CD4-positive, CD25-positive, alpha-beta regulatory T cell (primary cell): ENCODE results near the gene DENND1A. TPM values are rescaled to one million over a fixed set of nuclear protein-coding genes. Genes with fewer than 3 reads are reported as not detected.

Experiments used
- ATAC-seq, 2 donors: fragments of 150-1000 bp; cut with Tn5 transposase; one replicate each; pipeline ENCODE4 v1.10.0; 2021; ENCODE audit warnings: low read depth in 2 of 2, moderate number of reproducible peaks in 2 of 2, moderate library complexity in 1 of 2
- DNase-seq, 3 donors: peaks; one replicate each; pipeline versions ENCODE4 v3.0.0 to v3.0.0-alpha.2; 2012 to 2022; ENCODE audit warnings: mixed read lengths in 1 of 3
- H3K27ac ChIP-seq: one replicate; pipeline ENCODE4 v1.7.0; 2013; ENCODE audit warnings: mild to moderate bottlenecking, low read length; ENCODE audit not compliant: insufficient read depth, poor library complexity, severe bottlenecking
- H3K27me3 ChIP-seq: one replicate; pipeline ENCODE4 v1.7.0; 2013; ENCODE audit warnings: low read length; ENCODE audit not compliant: control insufficient read depth, insufficient read depth
- H3K36me3 ChIP-seq: one replicate; pipeline ENCODE4 v1.7.0; 2013; ENCODE audit warnings: mild to moderate bottlenecking, low read length, moderate library complexity; ENCODE audit not compliant: control insufficient read depth, insufficient read depth
- H3K4me1 ChIP-seq: 2 replicates; pipeline ENCODE4 v1.7.0; 2013; ENCODE audit warnings: mild to moderate bottlenecking, low read length; ENCODE audit not compliant: insufficient read depth, control insufficient read depth, poor library complexity, severe bottlenecking
- H3K4me3 ChIP-seq: one replicate; pipeline ENCODE4 v1.7.0; 2013; ENCODE audit warnings: low read depth, mild to moderate bottlenecking, low read length, moderate library complexity
- H3K9me3 ChIP-seq, 2 experiments: 1 replicate in 1 of 2; 2 replicates in 1 of 2; pipeline ENCODE4 v1.7.0; 2013; ENCODE audit warnings: low read length in 2 of 2, mild to moderate bottlenecking in 1 of 2, moderate library complexity in 1 of 2; ENCODE audit not compliant: control insufficient read depth in 2 of 2
- H3K27ac Mint-ChIP-seq, 3 donors: one replicate each; pipeline ENCODE4 v1.8.0; 2020 to 2022; ENCODE audit warnings: mild to moderate bottlenecking in 3 of 3, mixed read lengths in 3 of 3, moderate library complexity in 2 of 3
- H3K27me3 Mint-ChIP-seq: one replicate; pipeline ENCODE4 v1.8.0; 2022; ENCODE audit warnings: mild to moderate bottlenecking, mixed read lengths
- H3K36me3 Mint-ChIP-seq: one replicate; pipeline ENCODE4 v1.8.0; 2020; ENCODE audit warnings: mixed read lengths
- H3K4me1 Mint-ChIP-seq, 4 donors: one replicate each; pipeline ENCODE4 v1.8.0; 2020 to 2022; ENCODE audit warnings: mixed read lengths in 4 of 4, mild to moderate bottlenecking in 1 of 4
- H3K4me3 Mint-ChIP-seq, 4 donors: one replicate each; pipeline ENCODE4 v1.8.0; 2020 to 2022; ENCODE audit warnings: mild to moderate bottlenecking in 4 of 4, mixed read lengths in 4 of 4, moderate library complexity in 3 of 4
- H3K9me3 Mint-ChIP-seq, 7 donors: one replicate each; pipeline ENCODE4 v1.8.0; 2020 to 2022; ENCODE audit warnings: mixed read lengths in 7 of 7, mild to moderate bottlenecking in 3 of 7, moderate library complexity in 2 of 7
- polyA plus RNA-seq, 4 donors: library from polyadenylated mRNA; unstranded; fragments of 300-500 nt; fragmentation: Illumina TruSeq; gene quantifications; one replicate each; pipeline ENCODE4 v1.2.3, GENCODE V29; 2021
- total RNA-seq: library from RNA; stranded (reverse); gene quantifications from one replicate; pipeline ENCODE4 v1.2.3, GENCODE V29; 2022

Gene DENND1A
- total and polyA plus RNA-seq, 5 donors from 2014 or later: 3.5 to 21.8 (median 4.7) TPM

- peaks cover 3% of the 10 kb centered on the region for H3K36me3 ChIP-seq
- no peak for ATAC-seq
- DNase-seq: no peak
- H3K4me3 ChIP-seq: no peak overlapping the region
- H3K27me3 ChIP-seq: no peaks in the 10 kb centered on the region
- H3K9me3 ChIP-seq: no peaks in the 10 kb centered on the region
- peaks cover 0 to 3% (median 2%) of the 10 kb centered on the region in 7 donors for H3K9me3 Mint-ChIP-seq
- no peak overlapping the region for H3K4me3 Mint-ChIP-seq
- H3K4me1 ChIP-seq: no peaks in the 10 kb centered on the region
- peaks cover 36% of the 10 kb centered on the region for H3K36me3 Mint-ChIP-seq
- H3K27me3 Mint-ChIP-seq: no peaks in the 10 kb centered on the region
- no peak overlapping the region for H3K27ac Mint-ChIP-seq
- H3K27ac ChIP-seq: no peak overlapping the region
- peaks cover 0 to 4% (median 0%) of the 10 kb centered on the region in 4 donors for H3K4me1 Mint-ChIP-seq
Observed at GRCh38 chr9:123647145-123647544, 282.8 kb downstream of the DENND1A start.

- DNase-seq: no peak
Observed at GRCh38 chr9:123645762-123646161, 284.2 kb downstream of the DENND1A start.

GRCh38 chr9:123645126-123645525, 284.8 kb downstream of the DENND1A start:
- peaks cover 0 to 14% (median 2%) of the 10 kb centered on the region in 4 donors for H3K4me1 Mint-ChIP-seq
- no peaks in the 10 kb centered on the region for H3K27me3 Mint-ChIP-seq
- peaks cover 0 to 3% (median 0%) of the 10 kb centered on the region in 7 donors for H3K9me3 Mint-ChIP-seq
- peaks cover 28% of the 10 kb centered on the region for H3K36me3 Mint-ChIP-seq
- Histone ChIP-seq H3K27me3 (no peaks in the 10 kb centered on the region), H3K4me1 (no peaks in the 10 kb centered on the region), H3K36me3 (no peaks in the 10 kb centered on the region), H3K27ac (no peak overlapping the region), H3K4me3 (no peak overlapping the region), H3K9me3 (no peaks in the 10 kb centered on the region)
- DNase-seq: no peak
- no peak overlapping the region for H3K4me3 Mint-ChIP-seq
- H3K27ac Mint-ChIP-seq: no peak overlapping the region
- no peak for ATAC-seq

More at GRCh38 chr9:123645762-123646161, 284.2 kb downstream of the DENND1A start:
- no peak overlapping the region for H3K4me3 ChIP-seq
- H3K27me3 ChIP-seq: no peaks in the 10 kb centered on the region
- peaks cover 0 to 8% (median 0%) of the 10 kb centered on the region in 4 donors for H3K4me1 Mint-ChIP-seq
- ATAC-seq: no peak
- H3K27ac Mint-ChIP-seq: no peak overlapping the region
- H3K4me1 ChIP-seq: no peaks in the 10 kb centered on the region
- H3K9me3 ChIP-seq: no peaks in the 10 kb centered on the region
- peaks cover 28% of the 10 kb centered on the region for H3K36me3 Mint-ChIP-seq
- no peak overlapping the region for H3K27ac ChIP-seq
- no peak overlapping the region for H3K4me3 Mint-ChIP-seq
- peaks cover 0 to 3% (median 0%) of the 10 kb centered on the region in 7 donors for H3K9me3 Mint-ChIP-seq
- no peaks in the 10 kb centered on the region for H3K36me3 ChIP-seq
- no peaks in the 10 kb centered on the region for H3K27me3 Mint-ChIP-seq

- ATAC-seq (no peak), DNase-seq (no peak)
- Histone ChIP-seq H3K27me3 (no peaks in the 10 kb centered on the region), H3K27ac (no peak overlapping the region), H3K9me3 (no peaks in the 10 kb centered on the region), H3K4me3 (no peak overlapping the region), H3K4me1 (no peaks in the 10 kb centered on the region), H3K36me3 (no peaks in the 10 kb centered on the region)
- H3K4me1 Mint-ChIP-seq: peaks cover 0 to 23% (median 6%) of the 10 kb centered on the region in 4 donors
- no peaks in the 10 kb centered on the region for H3K27me3 Mint-ChIP-seq
- no peak overlapping the region for H3K27ac Mint-ChIP-seq
- peaks cover 25% of the 10 kb centered on the region for H3K36me3 Mint-ChIP-seq
- no peak overlapping the region for H3K4me3 Mint-ChIP-seq
- H3K9me3 Mint-ChIP-seq: peaks cover 0 to 3% (median 0%) of the 10 kb centered on the region in 7 donors
Observed at GRCh38 chr9:123643518-123643917, 286.4 kb downstream of the DENND1A start.

GRCh38 chr9:123642291-123643278, 287.3 kb downstream of the DENND1A start:
- Histone ChIP-seq H3K27me3 (no peaks in the 10 kb centered on the region), H3K4me3 (no peak overlapping the region), H3K9me3 (no peaks in the 10 kb centered on the region), H3K4me1 (peaks cover 8% of the 10 kb centered on the region), H3K36me3 (no peaks in the 10 kb centered on the region), H3K27ac (no peak overlapping the region)
- DNase-seq (no peak), ATAC-seq (no peak)
- H3K4me3 Mint-ChIP-seq: no peak overlapping the region
- H3K27me3 Mint-ChIP-seq: no peaks in the 10 kb centered on the region
- H3K27ac Mint-ChIP-seq: no peak overlapping the region
- H3K36me3 Mint-ChIP-seq: peaks cover 23% of the 10 kb centered on the region
- H3K4me1 Mint-ChIP-seq: peaks cover 0 to 32% (median 12%) of the 10 kb centered on the region in 4 donors
- peaks cover 0 to 3% (median 0%) of the 10 kb centered on the region in 7 donors for H3K9me3 Mint-ChIP-seq

GRCh38 chr9:123640792-123641222, 289.1 kb downstream of the DENND1A start:
- H3K27ac Mint-ChIP-seq: no peak overlapping the region
- ATAC-seq (no peak), DNase-seq (peak in 1 of 3 donors; percentile 28)
- H3K4me3 ChIP-seq: no peak overlapping the region
- peaks cover 0 to 2% (median 0%) of the 10 kb centered on the region in 7 donors for H3K9me3 Mint-ChIP-seq
- H3K4me1 ChIP-seq: peaks cover 11% of the 10 kb centered on the region
- H3K9me3 ChIP-seq: no peaks in the 10 kb centered on the region
- no peaks in the 10 kb centered on the region for H3K27me3 Mint-ChIP-seq
- H3K27me3 ChIP-seq: no peaks in the 10 kb centered on the region
- H3K36me3 Mint-ChIP-seq: peaks cover 12% of the 10 kb centered on the region
- no peak overlapping the region for H3K27ac ChIP-seq
- peaks cover 0 to 42% (median 17%) of the 10 kb centered on the region in 4 donors for H3K4me1 Mint-ChIP-seq
- H3K4me3 Mint-ChIP-seq: no peak overlapping the region
- no peaks in the 10 kb centered on the region for H3K36me3 ChIP-seq

- DNase-seq (no peak), ATAC-seq (no peak)
- no peaks in the 10 kb centered on the region for H3K9me3 ChIP-seq
- Mint-ChIP-seq H3K9me3 (peaks cover 0 to 2% (median 0%) of the 10 kb centered on the region in 7 donors), H3K4me1 (peaks cover 0 to 52% (median 17%) of the 10 kb centered on the region in 4 donors), H3K27ac (peak overlapping the region in 1 of 3 donors; percentile 26), H3K36me3 (peaks cover 9% of the 10 kb centered on the region), H3K27me3 (no peaks in the 10 kb centered on the region), H3K4me3 (peak overlapping the region in 1 of 4 donors; percentile 9)
- no peak overlapping the region for H3K27ac ChIP-seq
- H3K4me1 ChIP-seq: peaks cover 11% of the 10 kb centered on the region
- no peaks in the 10 kb centered on the region for H3K27me3 ChIP-seq
- H3K4me3 ChIP-seq: no peak overlapping the region
- no peaks in the 10 kb centered on the region for H3K36me3 ChIP-seq
Observed at GRCh38 chr9:123639743-123640142, 290.2 kb downstream of the DENND1A start.
